ENCODE measurements around the gene SRSF1. TPM values are rescaled to one million over a fixed set of nuclear protein-coding genes. Genes with fewer than 3 reads are reported as not detected.
"Not testable (repeated sequence)": the region's sequence is repeated elsewhere in the genome, so short reads cannot be mapped to it uniquely, and the experiment has no call there.

The SRSF1 gene
- total RNA-seq, 1 experiment from 2014 or later = 347 TPM

DNA sequence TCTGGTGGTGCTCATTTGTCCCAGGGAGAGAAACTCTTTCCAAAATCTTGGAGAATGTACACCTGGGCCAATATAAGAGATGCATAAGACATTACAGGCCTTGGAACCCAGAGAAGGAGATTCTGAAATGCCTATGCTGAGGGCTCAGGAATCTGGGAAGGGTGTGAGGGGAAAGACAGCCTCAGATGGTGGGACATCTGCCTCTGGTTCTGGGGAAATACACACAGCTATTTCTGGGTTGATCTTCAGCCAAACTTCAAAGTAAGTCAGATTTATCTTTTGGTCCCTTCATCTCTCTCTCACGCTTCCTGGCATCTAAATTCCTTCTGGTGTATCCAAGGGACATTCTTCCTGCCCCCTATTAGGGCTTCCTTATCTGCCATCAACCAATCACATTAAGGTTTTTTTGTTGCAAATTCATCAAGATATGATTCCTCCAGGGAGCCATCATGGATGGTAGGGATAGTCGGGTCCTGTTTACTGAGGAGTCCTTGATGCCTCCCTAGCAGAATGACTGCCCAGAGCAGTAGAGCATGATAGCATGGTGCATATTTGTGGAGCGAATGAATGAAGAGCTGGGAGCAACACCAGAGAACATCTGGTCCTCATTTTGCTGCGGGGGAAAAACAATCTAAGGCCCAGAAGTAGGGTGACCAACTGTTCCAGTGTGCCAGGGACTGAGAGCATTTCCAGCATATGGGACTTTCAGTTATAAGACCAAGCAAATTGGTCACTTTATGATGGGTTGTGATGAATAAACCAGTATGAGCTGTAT is 40.5 kb upstream of the SRSF1 start:
- no peak for DNase-seq
- no peaks in the 10 kb centered on the region for H4K20me1 ChIP-seq (ENCODE audit: insufficient read depth, low read depth, low read length)

DNA sequence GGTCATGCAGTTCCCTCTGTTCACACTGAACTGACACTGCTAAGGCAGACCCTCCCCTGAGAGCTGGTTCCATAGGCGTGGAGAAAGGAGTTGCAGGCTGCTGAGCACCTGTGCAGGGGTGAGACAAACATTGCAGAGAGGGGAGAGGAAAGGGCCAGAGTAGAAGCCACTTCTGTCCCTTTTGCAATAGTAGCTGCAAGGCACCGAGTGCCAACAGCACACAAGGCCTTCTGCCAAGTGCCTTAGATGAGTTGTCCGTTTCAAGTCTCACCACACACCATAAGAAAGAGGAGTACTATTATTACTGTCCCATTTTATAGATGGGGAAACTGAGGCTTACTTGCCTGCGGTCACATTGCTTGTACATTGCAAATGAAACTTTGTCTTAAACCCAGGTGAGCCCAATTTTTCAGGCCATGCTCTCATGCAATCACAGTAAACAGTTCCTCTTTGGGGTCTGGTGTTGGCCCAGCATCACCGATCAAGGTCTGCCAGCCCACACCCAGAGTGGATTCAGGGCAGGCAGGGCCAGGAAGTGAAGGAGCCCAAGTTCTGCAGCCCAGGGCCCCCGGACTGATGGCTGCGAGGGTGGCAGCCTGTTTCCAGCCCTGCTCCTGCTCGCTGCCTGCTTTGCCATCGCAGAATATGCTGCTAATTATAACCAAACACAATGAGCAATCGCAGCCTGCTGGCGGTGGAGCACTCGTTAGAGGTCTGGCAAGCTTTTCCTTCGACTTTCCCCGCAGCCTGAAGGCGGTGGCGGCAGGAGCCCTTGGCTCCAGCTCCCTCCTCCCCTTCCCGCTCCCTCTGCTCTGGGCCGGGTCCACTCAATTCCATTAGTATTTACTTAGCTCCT is 39.4 kb upstream of the SRSF1 start:
- H3K4me2 ChIP-seq (ENCODE audit: low read depth, low read length, poor library complexity, severe bottlenecking) = no peak overlapping the region

More for the DNA sequence above, 40.5 kb upstream of the SRSF1 start:
- Histone ChIP-seq H3K79me2 (ENCODE audit: low read length) (no peaks in the 10 kb centered on the region), H3K9me3 (ENCODE audit: low read length) (no peaks in the 10 kb centered on the region), H3K4me2 (ENCODE audit: low read depth, low read length, poor library complexity, severe bottlenecking) (no peak overlapping the region), H3K4me1 (ENCODE audit: low read length) (no peaks in the 10 kb centered on the region), H3K36me3 (ENCODE audit: insufficient read depth, low read length) (no peaks in the 10 kb centered on the region), H3K27me3 (ENCODE audit: low read length) (no peaks in the 10 kb centered on the region; the same call in 1 of the 2 replicates), H3K4me3 (ENCODE audit: low read length) (no peak overlapping the region), H2AFZ (ENCODE audit: low read length) (no peak overlapping the region), H3K27ac (ENCODE audit: low read length) (no peak overlapping the region), H3K9me2 (replicated peaks; ENCODE audit: insufficient read depth, low read length) (no peaks in the 10 kb centered on the region), H3K9ac (ENCODE audit: low read length) (no peak overlapping the region)

DNA sequence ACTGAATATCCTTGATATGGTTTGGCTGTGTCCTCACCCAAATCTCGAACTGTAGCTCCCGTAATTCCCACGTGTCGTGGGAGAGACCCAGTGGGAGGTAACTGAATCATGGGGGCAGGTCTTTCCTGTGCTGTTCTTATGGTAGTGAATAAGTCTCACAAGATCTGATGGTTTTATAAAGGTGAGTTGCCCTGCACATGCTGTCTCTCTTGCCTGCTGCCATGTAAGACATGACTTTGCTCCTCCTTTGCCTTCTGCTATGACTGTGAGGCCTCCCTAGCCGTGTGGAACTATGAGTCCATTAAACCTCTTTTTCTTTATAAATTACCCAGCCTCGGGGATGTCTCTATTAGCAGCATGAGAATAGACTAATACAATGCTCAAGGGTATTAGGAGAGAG is 37.2 kb upstream of the SRSF1 start:
- H2AFZ ChIP-seq (ENCODE audit: low read length); H3K9ac ChIP-seq (ENCODE audit: low read length); H3K9me2 ChIP-seq (replicated peaks; ENCODE audit: insufficient read depth, low read length); H3K36me3 ChIP-seq (ENCODE audit: insufficient read depth, low read length); H3K79me2 ChIP-seq (ENCODE audit: low read length); DNase-seq; H3K4me3 ChIP-seq (ENCODE audit: low read length); H3K27me3 ChIP-seq (ENCODE audit: low read length); H3K4me1 ChIP-seq (ENCODE audit: low read length); H3K27ac ChIP-seq (ENCODE audit: low read length); H4K20me1 ChIP-seq (ENCODE audit: insufficient read depth, low read depth, low read length); H3K9me3 ChIP-seq (ENCODE audit: low read length); H3K4me2 ChIP-seq (ENCODE audit: low read depth, low read length, poor library complexity, severe bottlenecking): not testable (repeated sequence)

More for the DNA sequence above, 39.4 kb upstream of the SRSF1 start:
- no peaks in the 10 kb centered on the region for H3K9me3 ChIP-seq (ENCODE audit: low read length)
- no peak for DNase-seq
- H3K79me2 ChIP-seq (ENCODE audit: low read length) = no peaks in the 10 kb centered on the region
- H3K27me3 ChIP-seq (ENCODE audit: low read length) = no peaks in the 10 kb centered on the region; the same call in 1 of the 2 replicates
- no peak overlapping the region for H2AFZ ChIP-seq (ENCODE audit: low read length)
- H3K36me3 ChIP-seq (ENCODE audit: insufficient read depth, low read length) = no peaks in the 10 kb centered on the region
- no peak overlapping the region for H3K9ac ChIP-seq (ENCODE audit: low read length)
- H3K27ac ChIP-seq (ENCODE audit: low read length) = no peak overlapping the region
- H4K20me1 ChIP-seq (ENCODE audit: insufficient read depth, low read depth, low read length) = no peaks in the 10 kb centered on the region
- no peak overlapping the region for H3K4me3 ChIP-seq (ENCODE audit: low read length)
- no peaks in the 10 kb centered on the region for H3K4me1 ChIP-seq (ENCODE audit: low read length)
- no peaks in the 10 kb centered on the region for H3K9me2 ChIP-seq (replicated peaks; ENCODE audit: insufficient read depth, low read length)

DNA sequence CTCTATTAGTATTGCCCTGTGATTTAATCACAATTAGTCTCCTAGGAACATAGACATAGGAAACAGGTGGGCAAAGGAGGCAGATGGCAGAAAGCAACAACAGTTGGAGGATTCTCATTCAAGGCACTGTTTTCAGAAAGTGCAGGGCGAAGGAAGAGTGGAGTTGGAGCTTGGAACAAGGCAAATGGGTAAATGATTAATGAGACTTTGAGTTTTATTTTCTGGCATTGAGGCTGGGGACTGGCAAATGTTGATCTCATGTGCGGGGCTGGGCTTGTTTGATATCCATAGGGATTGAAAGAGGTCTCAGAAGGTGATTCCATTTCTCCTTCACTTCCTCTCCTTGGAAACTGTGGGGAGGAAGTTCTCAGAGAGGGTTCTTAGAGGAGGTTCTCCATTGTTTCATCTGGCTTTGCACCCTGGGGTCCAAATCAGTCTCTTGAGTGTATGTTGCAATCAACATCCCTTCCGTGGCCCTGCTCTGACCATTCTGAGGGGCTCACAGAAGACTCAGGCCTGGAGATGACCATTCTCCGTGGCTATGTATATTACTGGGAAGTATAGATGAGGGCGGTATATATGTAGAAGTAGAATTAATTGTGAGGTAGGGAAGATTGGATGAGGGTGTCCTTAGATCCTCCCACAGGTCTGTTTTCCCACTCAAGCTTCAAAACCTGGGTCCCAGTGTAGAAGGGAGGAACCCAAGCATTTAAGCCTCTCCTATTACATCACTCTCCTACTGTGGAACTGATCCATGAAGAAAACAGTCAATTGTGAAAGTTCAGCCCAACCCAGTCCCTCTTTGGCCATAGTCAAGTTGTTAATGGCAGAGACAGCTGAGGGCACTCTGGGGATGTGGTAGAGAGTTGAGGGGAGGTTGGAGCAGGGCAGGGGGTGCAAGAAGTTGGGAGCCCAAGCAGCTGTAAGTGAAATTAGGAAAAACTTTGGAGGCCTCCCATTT is 36.5 kb upstream of the SRSF1 start:
- no peaks in the 10 kb centered on the region for H3K9me2 ChIP-seq (replicated peaks; ENCODE audit: insufficient read depth, low read length)
- H3K4me1 ChIP-seq (ENCODE audit: low read length) = no peaks in the 10 kb centered on the region
- no peak overlapping the region for H3K9ac ChIP-seq (ENCODE audit: low read length)
- no peaks in the 10 kb centered on the region for H3K79me2 ChIP-seq (ENCODE audit: low read length)
- H3K4me2 ChIP-seq (ENCODE audit: low read depth, low read length, poor library complexity, severe bottlenecking) = no peak overlapping the region
- no peaks in the 10 kb centered on the region for H3K9me3 ChIP-seq (ENCODE audit: low read length)
- no peak overlapping the region for H2AFZ ChIP-seq (ENCODE audit: low read length)
- H3K4me3 ChIP-seq (ENCODE audit: low read length) = no peak overlapping the region
- no peak overlapping the region for H3K27ac ChIP-seq (ENCODE audit: low read length)
- no peaks in the 10 kb centered on the region for H4K20me1 ChIP-seq (ENCODE audit: insufficient read depth, low read depth, low read length)
- H3K27me3 ChIP-seq (ENCODE audit: low read length) = no peaks in the 10 kb centered on the region
- H3K36me3 ChIP-seq (ENCODE audit: insufficient read depth, low read length) = no peaks in the 10 kb centered on the region
- DNase-seq = no peak

DNA sequence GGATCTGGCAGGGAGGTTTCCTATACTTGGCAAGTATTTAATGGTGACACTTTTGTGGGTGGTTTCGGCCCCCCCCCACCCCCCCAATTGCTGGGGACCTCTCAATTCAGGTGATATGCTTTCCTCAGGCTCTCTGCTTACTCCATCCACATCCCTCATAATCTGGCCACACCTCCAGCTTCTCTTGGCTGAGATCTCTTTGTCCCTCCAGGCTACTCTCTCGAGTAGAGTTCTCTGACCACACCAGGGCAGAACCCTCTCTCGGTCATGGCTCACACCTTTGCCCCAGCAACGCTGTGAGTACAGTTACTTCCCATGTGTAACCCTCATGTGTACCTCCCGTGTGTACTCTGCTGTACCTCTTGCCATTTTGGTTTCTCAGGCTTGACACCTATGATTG is 34.1 kb upstream of the SRSF1 start:
- H3K9ac ChIP-seq (ENCODE audit: low read length) = no peak overlapping the region
- DNase-seq = no peak
- H3K9me3 ChIP-seq (ENCODE audit: low read length) = no peaks in the 10 kb centered on the region
- H3K79me2 ChIP-seq (ENCODE audit: low read length) = no peaks in the 10 kb centered on the region
- H4K20me1 ChIP-seq (ENCODE audit: insufficient read depth, low read depth, low read length) = no peaks in the 10 kb centered on the region
- no peaks in the 10 kb centered on the region for H3K9me2 ChIP-seq (replicated peaks; ENCODE audit: insufficient read depth, low read length)
- H2AFZ ChIP-seq (ENCODE audit: low read length) = no peak overlapping the region
- no peak overlapping the region for H3K4me3 ChIP-seq (ENCODE audit: low read length)
- H3K36me3 ChIP-seq (ENCODE audit: insufficient read depth, low read length) = no peaks in the 10 kb centered on the region
- no peak overlapping the region for H3K4me2 ChIP-seq (ENCODE audit: low read depth, low read length, poor library complexity, severe bottlenecking)
- H3K27me3 ChIP-seq (ENCODE audit: low read length) = no peaks in the 10 kb centered on the region
- no peak overlapping the region for H3K27ac ChIP-seq (ENCODE audit: low read length)
- no peaks in the 10 kb centered on the region for H3K4me1 ChIP-seq (ENCODE audit: low read length)

DNA sequence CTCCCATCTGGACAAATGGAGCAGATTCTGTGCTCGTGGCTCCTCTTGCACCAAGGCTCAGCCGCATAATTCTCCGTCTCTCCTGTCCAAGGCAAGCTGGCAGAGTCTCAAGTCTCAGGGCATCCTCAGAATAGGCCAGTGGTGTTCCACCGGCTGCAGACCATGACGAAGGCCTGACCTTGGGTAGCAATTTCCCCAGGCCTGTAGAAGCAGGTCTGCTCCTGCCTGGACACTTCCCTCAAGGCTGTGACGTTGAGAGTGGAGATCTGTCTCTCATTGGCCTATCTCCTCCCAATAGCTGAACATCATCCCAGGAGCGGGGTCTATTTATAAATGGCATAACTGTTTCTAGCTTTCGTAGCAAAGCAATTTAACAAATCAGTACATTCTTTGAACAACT is 33.3 kb upstream of the SRSF1 start:
- no peaks in the 10 kb centered on the region for H3K79me2 ChIP-seq (ENCODE audit: low read length)
- no peaks in the 10 kb centered on the region for H4K20me1 ChIP-seq (ENCODE audit: insufficient read depth, low read depth, low read length)
- no peaks in the 10 kb centered on the region for H3K36me3 ChIP-seq (ENCODE audit: insufficient read depth, low read length)
- H3K4me2 ChIP-seq (ENCODE audit: low read depth, low read length, poor library complexity, severe bottlenecking) = no peak overlapping the region
- no peak overlapping the region for H2AFZ ChIP-seq (ENCODE audit: low read length)
- no peak overlapping the region for H3K27ac ChIP-seq (ENCODE audit: low read length)
- H3K9ac ChIP-seq (ENCODE audit: low read length) = no peak overlapping the region
- no peak for DNase-seq
- no peak overlapping the region for H3K4me3 ChIP-seq (ENCODE audit: low read length)
- H3K9me2 ChIP-seq (replicated peaks; ENCODE audit: insufficient read depth, low read length) = no peaks in the 10 kb centered on the region
- no peaks in the 10 kb centered on the region for H3K9me3 ChIP-seq (ENCODE audit: low read length)
- H3K27me3 ChIP-seq (ENCODE audit: low read length) = no peaks in the 10 kb centered on the region
- H3K4me1 ChIP-seq (ENCODE audit: low read length) = no peaks in the 10 kb centered on the region

DNA sequence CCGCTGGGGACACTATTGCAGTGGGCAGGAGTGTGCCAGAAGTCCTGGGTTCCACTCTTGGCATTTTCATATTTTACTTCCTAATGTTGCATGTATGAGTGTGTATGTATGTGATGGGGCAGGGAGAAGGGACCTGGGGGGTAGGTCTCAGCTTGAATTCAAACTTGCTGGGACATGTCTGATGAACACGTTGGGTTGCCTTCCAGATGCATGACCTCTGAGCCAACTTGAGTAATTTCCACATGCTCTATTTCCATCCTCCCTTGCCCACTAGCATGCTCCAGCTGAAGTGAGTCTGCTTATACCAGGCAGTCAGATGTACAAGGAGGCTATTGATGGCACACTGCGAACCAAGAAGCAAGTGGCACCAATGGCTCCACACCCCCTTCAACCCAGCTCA is 32.9 kb upstream of the SRSF1 start:
- Histone ChIP-seq H3K9ac (ENCODE audit: low read length) (no peak overlapping the region), H3K4me2 (ENCODE audit: low read depth, low read length, poor library complexity, severe bottlenecking) (no peak overlapping the region), H3K4me1 (ENCODE audit: low read length) (no peaks in the 10 kb centered on the region), H3K79me2 (ENCODE audit: low read length) (no peaks in the 10 kb centered on the region), H2AFZ (ENCODE audit: low read length) (no peak overlapping the region), H3K9me2 (replicated peaks; ENCODE audit: insufficient read depth, low read length) (no peaks in the 10 kb centered on the region), H3K27me3 (ENCODE audit: low read length) (no peaks in the 10 kb centered on the region), H3K36me3 (ENCODE audit: insufficient read depth, low read length) (no peaks in the 10 kb centered on the region), H3K27ac (ENCODE audit: low read length) (no peak overlapping the region), H3K4me3 (ENCODE audit: low read length) (no peak overlapping the region), H4K20me1 (ENCODE audit: insufficient read depth, low read depth, low read length) (no peaks in the 10 kb centered on the region), H3K9me3 (ENCODE audit: low read length) (no peaks in the 10 kb centered on the region)
- no peak for DNase-seq
